ENCODE measurements around the gene C2orf80.

GRCh38 chr2:208189069-208189809, 591 bp downstream of the C2orf80 start:
- no peak for TF ChIP-seq CTCF (IDR thresholded peaks at IDR 0.05)
- no peak for TF ChIP-seq POLR2A (IDR thresholded peaks at IDR 0.05; ENCODE audit: low read depth)
- no peak for TF ChIP-seq POLR2AphosphoS5 (IDR thresholded peaks at IDR 0.05)
